Measurements from ENCODE around the gene EEF1AKMT2. TPM values are rescaled to one million over a fixed set of nuclear protein-coding genes. Genes with fewer than 3 reads are reported as not detected.
A peak's percentile ranks its signal among the peaks of the same experiment; 100 is the strongest.

EEF1AKMT2 gene
- total RNA-seq, 4 donors from 2014 or later: 8.3 to 17.5 (median 12.7) TPM

DNA sequence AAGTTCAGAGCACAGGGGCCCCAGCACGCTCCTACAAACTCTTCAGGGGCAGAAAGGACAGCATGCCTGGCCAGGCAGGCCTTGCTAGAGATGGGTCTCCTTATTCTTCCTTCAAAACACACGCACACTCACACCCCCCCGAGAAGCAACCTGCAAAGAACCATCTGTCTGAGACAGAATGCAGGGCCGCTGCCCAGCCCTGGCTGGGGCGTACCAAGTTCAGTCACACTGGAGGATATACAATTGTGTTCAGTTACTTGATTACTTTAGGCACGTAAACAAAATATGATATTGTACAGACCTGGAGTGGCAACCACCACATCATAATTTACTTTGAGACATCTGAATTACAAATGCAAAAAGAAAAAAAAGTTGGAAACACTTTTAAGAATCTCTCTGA, 53.2 kb downstream of the EEF1AKMT2 start:
- H3K27me3 ChIP-seq: no peaks in the 10 kb centered on the region
- H3K9me3 ChIP-seq: no peaks in the 10 kb centered on the region
- H3K4me1 ChIP-seq: peaks cover 77 to 99% (median 89%) of the 10 kb centered on the region in 3 donors
- no peaks in the 10 kb centered on the region for H3K36me3 ChIP-seq
- no peak for DNase-seq
- 42 to 58% methylated on average over 5 of the region's 6 CpGs for WGBS, 2 donors
- intact Hi-C loops (cut with DNase I): loop anchor here (10.0 kb wide), 1 partner anchor 84 kb away; no protein-coding TSS in a partner anchor
- TF ChIP-seq POLR2A (IDR thresholded peaks at IDR 0.05): no peak
- TF ChIP-seq, protein P1, sequence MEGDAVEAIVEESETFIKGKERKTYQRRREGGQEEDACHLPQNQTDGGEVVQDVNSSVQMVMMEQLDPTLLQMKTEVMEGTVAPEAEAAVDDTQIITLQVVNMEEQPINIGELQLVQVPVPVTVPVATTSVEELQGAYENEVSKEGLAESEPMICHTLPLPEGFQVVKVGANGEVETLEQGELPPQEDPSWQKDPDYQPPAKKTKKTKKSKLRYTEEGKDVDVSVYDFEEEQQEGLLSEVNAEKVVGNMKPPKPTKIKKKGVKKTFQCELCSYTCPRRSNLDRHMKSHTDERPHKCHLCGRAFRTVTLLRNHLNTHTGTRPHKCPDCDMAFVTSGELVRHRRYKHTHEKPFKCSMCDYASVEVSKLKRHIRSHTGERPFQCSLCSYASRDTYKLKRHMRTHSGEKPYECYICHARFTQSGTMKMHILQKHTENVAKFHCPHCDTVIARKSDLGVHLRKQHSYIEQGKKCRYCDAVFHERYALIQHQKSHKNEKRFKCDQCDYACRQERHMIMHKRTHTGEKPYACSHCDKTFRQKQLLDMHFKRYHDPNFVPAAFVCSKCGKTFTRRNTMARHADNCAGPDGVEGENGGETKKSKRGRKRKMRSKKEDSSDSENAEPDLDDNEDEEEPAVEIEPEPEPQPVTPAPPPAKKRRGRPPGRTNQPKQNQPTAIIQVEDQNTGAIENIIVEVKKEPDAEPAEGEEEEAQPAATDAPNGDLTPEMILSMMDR (IDR thresholded peaks at IDR 0.05): no peak
- H3K4me3 ChIP-seq: no peak overlapping the region
- peak overlapping the region; percentile 93 to 95 (median 94) for H3K27ac ChIP-seq

DNA sequence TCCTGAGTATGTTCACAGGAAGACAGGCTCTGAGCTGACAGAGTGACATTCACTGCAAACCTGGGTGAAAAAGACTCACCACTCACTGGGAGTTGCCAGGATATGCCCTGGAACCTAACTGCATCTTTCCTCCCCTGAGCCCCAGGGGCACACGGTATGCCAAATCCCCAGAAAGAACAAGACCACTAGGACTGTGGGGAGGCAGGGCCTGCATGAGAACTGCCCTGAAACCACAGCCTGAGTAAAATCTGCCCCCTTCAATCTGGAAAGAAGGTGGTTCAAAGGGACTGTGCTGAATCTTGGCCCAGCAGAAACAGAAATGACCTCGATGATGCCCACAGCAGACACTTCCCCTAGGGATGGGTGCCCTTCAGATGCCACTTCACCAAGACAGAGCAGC, 54.0 kb downstream of the EEF1AKMT2 start:
- no peaks in the 10 kb centered on the region for H3K27me3 ChIP-seq
- no peak for DNase-seq
- no peaks in the 10 kb centered on the region for H3K36me3 ChIP-seq
- peak overlapping the region; percentile 93 to 95 (median 94) for H3K27ac ChIP-seq
- peaks cover 83 to 100% (median 96%) of the 10 kb centered on the region in 3 donors for H3K4me1 ChIP-seq
- H3K9me3 ChIP-seq: no peaks in the 10 kb centered on the region
- TF ChIP-seq, protein P1 (IDR thresholded peaks at IDR 0.05): no peak
- no peak overlapping the region for H3K4me3 ChIP-seq
- 36% methylated on average over 2 of the region's 2 CpGs; no CpG with 5 or more reads in 1 of the 2 donors for WGBS, 2 donors
- intact Hi-C loops (cut with DNase I): loop anchor here (10.0 kb wide), 1 partner anchor 83 kb away; no protein-coding TSS in a partner anchor

DNA sequence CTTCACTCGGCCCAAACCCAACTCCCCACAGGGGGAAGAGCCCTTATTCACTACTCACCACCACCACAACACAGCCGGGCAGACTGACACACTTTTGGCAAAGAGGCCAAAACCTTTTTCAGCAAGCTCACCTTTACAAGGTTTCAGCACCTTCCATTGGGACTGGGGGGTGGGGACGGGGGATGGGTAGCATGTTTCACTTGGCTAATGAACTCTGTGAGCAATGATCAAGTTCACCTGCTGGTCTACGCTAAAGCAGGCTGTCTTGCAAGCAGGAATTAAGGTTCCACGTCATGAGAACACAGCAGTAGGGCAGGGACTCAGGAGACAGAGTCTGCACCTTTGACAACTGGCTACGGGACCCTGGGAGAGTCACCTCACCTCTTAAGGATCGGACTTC, 54.5 kb downstream of the EEF1AKMT2 start:
- TF ChIP-seq, protein P1 (IDR thresholded peaks at IDR 0.05): no peak
- no peak for TF ChIP-seq POLR2A (IDR thresholded peaks at IDR 0.05)
- intact Hi-C loops (cut with DNase I): loop anchor here (10.0 kb wide), 1 partner anchor 82 kb away; no protein-coding TSS in a partner anchor
- Histone ChIP-seq H3K27ac (peak overlapping the region; percentile 93 to 95 (median 94)), H3K36me3 (no peaks in the 10 kb centered on the region), H3K27me3 (no peaks in the 10 kb centered on the region), H3K4me3 (peak overlapping the region in 1 of 4 donors; percentile 37), H3K4me1 (peaks cover 81 to 100% (median 96%) of the 10 kb centered on the region in 3 donors), H3K9me3 (no peaks in the 10 kb centered on the region)
- no peak for DNase-seq
- WGBS, 2 donors: 37 to 39% methylated on average over 3 to 5 of the region's 7 CpGs

DNA sequence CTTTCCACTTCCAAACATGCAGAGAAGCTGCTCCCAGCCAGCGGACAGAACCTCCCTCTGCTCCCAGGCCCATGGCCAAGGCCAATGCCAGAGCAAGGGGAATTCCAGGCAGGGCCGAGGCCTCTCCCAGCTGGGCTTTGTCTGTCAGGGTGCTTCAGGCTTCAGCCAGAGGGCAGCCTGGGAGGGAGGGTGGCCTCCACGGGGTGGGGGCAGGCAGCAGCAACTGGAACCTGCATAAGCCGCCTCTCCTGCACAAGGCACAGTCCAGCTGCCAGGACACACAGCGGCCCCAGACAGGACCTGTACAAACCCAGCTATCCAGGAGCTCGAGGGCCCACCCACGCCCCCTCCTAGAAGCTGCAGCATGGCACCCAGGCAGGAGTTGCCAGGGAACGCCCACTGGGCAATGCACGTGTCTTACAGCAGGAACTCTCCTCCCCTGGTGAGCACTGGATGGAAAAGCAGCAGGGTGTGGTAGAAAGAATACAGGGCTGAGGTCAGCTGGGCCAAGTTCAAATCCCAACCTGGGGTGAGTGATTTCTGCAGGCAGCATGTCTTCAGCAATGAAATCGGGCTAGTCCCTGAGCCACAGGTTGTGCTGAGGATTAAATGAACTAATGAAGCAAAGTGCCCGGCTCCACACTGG, 55.1 kb downstream of the EEF1AKMT2 start:
- Histone ChIP-seq H3K27me3 (no peaks in the 10 kb centered on the region), H3K36me3 (no peaks in the 10 kb centered on the region), H3K4me3 (peak overlapping the region in 2 of 4 donors; percentile 5 to 37), H3K27ac (peak overlapping the region; percentile 93 to 95 (median 94)), H3K9me3 (no peaks in the 10 kb centered on the region), H3K4me1 (peaks cover 75 to 100% (median 96%) of the 10 kb centered on the region in 3 donors)
- intact Hi-C loops (cut with DNase I): loop anchor here (10.0 kb wide), 1 partner anchor 82 kb away; no protein-coding TSS in a partner anchor
- TF ChIP-seq POLR2A (IDR thresholded peaks at IDR 0.05): no peak
- TF ChIP-seq, protein P1 (IDR thresholded peaks at IDR 0.05): peak in 1 of 6 experiments; percentile 2
- DNase-seq: no peak
- 25% methylated on average over 2 to 5 of the region's 11 CpGs for WGBS, 2 donors
